Suprapubic skin (tissue), 4 donors: Measurements from ENCODE around the gene SHC1. TPM values are rescaled to one million over a fixed set of nuclear protein-coding genes. Genes with fewer than 3 reads are reported as not detected.
A peak's percentile ranks its signal among the peaks of the same experiment; 100 is the strongest.

ENCODE experiments used
- DNase-seq, 2 donors: peaks; one replicate each; pipeline ENCODE4 v3.0.0-alpha.2; 2019; ENCODE audit warnings: low spot score in 2 of 2
- H3K27ac ChIP-seq: fragments of 200-600 bp; sonication (generic); one replicate; pipeline ENCODE4 v1.5.1; 2019
- H3K27me3 ChIP-seq: fragments of 200-600 bp; sonication (generic); one replicate; pipeline ENCODE4 v1.5.1; 2019
- H3K36me3 ChIP-seq: fragments of 200-600 bp; sonication (generic); one replicate; pipeline ENCODE4 v1.5.1; 2019
- H3K4me1 ChIP-seq: fragments of 200-600 bp; sonication (generic); one replicate; pipeline ENCODE4 v1.5.1; 2019
- H3K4me3 ChIP-seq: fragments of 200-600 bp; sonication (generic); one replicate; pipeline ENCODE4 v1.5.1; 2019; ENCODE audit warnings: mild to moderate bottlenecking
- H3K9me3 ChIP-seq: fragments of 200-600 bp; sonication (generic); one replicate; pipeline ENCODE4 v1.5.1; 2019
- EP300 ChIP-seq: sonication (generic); formaldehyde crosslinking; IDR thresholded peaks from one replicate; pipeline ENCODE4 v1.6.1; 2017; ENCODE audit warnings: antibody characterized with exemption
- POLR2A ChIP-seq, 2 donors: fragments of 450-650 bp; IDR thresholded peaks; one replicate each; pipeline ENCODE4 v1.6.1; 2017; ENCODE audit warnings: antibody characterized with exemption in 2 of 2, mild to moderate bottlenecking in 2 of 2, moderate library complexity in 2 of 2
- POLR2AphosphoS5 ChIP-seq, 3 donors: sonication (generic); formaldehyde crosslinking; IDR thresholded peaks; one replicate each; pipeline ENCODE4 v1.6.1; 2017; ENCODE audit warnings: antibody characterized with exemption in 3 of 3
- WGBS: methylation state at CpG from one replicate; pipeline ENCODE4 v1.1.5; 2018; 5-methylcytosine and 5-hydroxymethylcytosine counted together
- total RNA-seq, 4 donors: library from RNA; depleted of rRNA; stranded (reverse); fragments of >200 nt; gene quantifications; one replicate each; pipeline ENCODE4 v1.1.0, GENCODE V29; 2016
- TF ChIP-seq, protein P1 (sequence below), 2 donors: fragments of 200-600 bp in 1 of 2; fragments of 450-650 bp in 1 of 2; sonication (generic) in 1 of 2; IDR thresholded peaks; one replicate each; pipeline ENCODE4 v1.5.1; 2016 to 2019; ENCODE audit warnings: antibody characterized with exemption in 2 of 2, mild to moderate bottlenecking in 1 of 2, moderate library complexity in 1 of 2

SHC1 gene
- total RNA-seq, 4 donors from 2014 or later = 54.5 to 102 (median 69.5) TPM

DNA sequence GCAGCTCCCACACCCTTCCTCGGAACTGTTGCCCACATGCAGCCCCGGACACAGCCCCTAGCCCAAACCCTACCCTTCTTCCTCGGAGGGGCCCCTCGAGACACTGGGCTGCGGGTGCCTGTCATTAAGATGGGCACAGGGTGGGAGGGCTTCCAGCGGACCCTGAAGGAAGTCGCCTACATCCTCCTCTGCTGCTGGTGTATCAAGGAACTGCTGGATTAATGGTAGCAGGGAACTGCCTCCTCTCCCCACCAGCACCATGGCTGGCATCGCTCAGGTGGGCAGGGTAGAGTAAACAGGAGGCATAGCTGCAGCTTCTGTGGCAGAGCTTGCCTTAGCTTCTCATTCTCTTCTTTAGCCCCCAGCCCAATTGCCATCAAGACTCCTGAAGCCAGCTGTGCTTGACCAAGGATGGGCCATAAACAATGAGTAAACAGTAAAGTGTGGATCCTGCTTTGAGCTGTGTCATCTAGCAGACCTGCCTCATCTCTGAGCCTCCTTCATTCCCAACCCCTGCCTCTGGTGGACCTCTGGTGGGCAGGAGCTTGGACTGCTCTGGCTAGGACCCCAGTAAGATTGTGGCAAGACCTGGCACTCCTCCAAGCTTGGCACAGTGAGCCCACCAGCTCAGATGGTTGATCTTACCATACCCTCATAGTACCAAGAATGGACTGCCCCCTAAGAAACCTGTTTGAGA is 23.2 kb upstream of the SHC1 start, which contains the start of gene LENEP:
LENEP (plus strand) TSS at position 15 of the 697 bp plus-strand sequence; CDS start at position 37, 22 bp downstream.
- peak in 1 of 2 donors; percentile 52 for DNase-seq
- no peak for TF ChIP-seq EP300
- no peak for TF ChIP-seq POLR2AphosphoS5 (IDR thresholded peaks at IDR 0.05)
- TF ChIP-seq POLR2A (IDR thresholded peaks at IDR 0.05) = no peak
- TF ChIP-seq, protein P1, sequence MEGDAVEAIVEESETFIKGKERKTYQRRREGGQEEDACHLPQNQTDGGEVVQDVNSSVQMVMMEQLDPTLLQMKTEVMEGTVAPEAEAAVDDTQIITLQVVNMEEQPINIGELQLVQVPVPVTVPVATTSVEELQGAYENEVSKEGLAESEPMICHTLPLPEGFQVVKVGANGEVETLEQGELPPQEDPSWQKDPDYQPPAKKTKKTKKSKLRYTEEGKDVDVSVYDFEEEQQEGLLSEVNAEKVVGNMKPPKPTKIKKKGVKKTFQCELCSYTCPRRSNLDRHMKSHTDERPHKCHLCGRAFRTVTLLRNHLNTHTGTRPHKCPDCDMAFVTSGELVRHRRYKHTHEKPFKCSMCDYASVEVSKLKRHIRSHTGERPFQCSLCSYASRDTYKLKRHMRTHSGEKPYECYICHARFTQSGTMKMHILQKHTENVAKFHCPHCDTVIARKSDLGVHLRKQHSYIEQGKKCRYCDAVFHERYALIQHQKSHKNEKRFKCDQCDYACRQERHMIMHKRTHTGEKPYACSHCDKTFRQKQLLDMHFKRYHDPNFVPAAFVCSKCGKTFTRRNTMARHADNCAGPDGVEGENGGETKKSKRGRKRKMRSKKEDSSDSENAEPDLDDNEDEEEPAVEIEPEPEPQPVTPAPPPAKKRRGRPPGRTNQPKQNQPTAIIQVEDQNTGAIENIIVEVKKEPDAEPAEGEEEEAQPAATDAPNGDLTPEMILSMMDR (IDR thresholded peaks at IDR 0.05) = no peak
- 77% methylated on average over 6 of the region's 8 CpGs for WGBS
- Histone ChIP-seq H3K27ac (no peak within 1 kb of the TSS), H3K27me3 (no peaks in the 10 kb centered on the region), H3K4me1 (peaks cover 15% of the 10 kb centered on the region), H3K36me3 (peaks cover 36% of the 10 kb centered on the region), H3K9me3 (no peaks in the 10 kb centered on the region), H3K4me3 (no peak within 1 kb of the TSS)

DNA sequence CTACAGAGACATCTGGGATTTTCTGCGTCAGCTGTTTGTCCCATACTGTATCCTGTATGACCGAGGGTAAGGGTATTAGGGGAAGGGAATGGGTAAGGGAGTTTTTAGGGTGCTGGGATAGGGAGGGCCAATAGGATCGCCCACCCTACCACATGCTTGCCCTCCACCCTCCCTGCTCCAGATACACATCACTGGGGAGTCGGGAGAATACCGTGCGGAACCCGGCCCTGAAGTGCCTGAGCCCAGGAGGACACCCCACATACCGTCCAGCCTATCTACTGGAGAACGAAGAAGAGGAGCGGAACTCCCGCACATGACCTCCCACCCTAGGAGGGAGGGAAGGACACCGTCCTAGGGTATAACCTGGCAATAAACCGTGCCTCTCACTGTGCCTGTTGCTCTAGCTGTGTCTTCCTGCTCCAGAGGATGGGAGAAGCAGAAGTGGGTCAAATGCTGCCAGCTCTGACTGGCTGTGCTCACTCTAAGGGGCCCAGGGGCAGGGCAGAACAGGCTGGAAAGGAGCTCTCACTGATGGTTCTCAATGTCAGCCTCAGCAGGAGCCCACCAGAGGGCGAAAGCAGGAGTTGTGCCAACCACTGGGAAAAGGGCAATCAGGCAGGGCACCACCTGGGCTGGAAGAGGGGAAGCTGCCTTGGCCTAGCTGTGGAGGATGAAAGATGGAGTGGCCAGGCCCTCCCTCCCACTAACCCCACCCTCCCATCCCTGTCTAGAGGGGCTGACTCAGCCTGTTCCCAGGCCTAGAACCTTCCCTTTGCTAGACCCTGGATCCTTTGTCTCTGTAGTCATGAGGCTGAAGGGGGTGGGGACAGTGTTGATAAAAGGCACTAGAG is 22.4 kb upstream of the SHC1 start:
- 86% methylated on average over 14 of the region's 14 CpGs for WGBS
- Histone ChIP-seq H3K27ac (no peak overlapping the region), H3K4me1 (peaks cover 9% of the 10 kb centered on the region), H3K4me3 (no peak overlapping the region), H3K27me3 (no peaks in the 10 kb centered on the region), H3K36me3 (peaks cover 44% of the 10 kb centered on the region), H3K9me3 (no peaks in the 10 kb centered on the region)
- peak in 1 of 2 donors; percentile 18 for DNase-seq
- TF ChIP-seq POLR2AphosphoS5 (IDR thresholded peaks at IDR 0.05) (no peak), POLR2A (IDR thresholded peaks at IDR 0.05) (no peak), EP300 (no peak)
- TF ChIP-seq, protein P1 (IDR thresholded peaks at IDR 0.05) = no peak

DNA sequence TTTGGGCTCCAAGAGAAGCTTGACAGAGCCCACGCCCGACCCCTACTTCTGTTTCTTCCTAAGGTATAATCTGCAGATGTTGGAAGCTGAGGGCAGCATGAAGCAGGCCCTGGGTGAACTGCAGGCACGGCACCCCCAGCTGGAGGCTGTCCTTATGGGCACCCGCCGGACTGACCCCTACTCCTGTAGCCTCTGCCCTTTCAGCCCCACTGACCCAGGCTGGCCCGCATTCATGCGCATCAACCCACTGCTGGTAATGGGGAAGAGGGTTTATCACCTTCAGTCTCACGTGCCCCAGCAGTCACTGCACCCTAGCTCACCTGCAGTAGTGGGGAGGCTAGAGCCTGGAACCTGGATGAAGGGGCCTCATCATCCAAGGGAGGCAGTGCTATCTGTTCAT is 19.7 kb upstream of the SHC1 start:
- no peaks in the 10 kb centered on the region for H3K9me3 ChIP-seq
- TF ChIP-seq POLR2AphosphoS5 (IDR thresholded peaks at IDR 0.05) (no peak), POLR2A (IDR thresholded peaks at IDR 0.05) (no peak), EP300 (no peak)
- TF ChIP-seq, protein P1 (IDR thresholded peaks at IDR 0.05) = no peak
- H3K27ac ChIP-seq = no peak overlapping the region
- WGBS = 91% methylated on average over 4 of the region's 8 CpGs
- peaks cover 56% of the 10 kb centered on the region for H3K36me3 ChIP-seq
- no peaks in the 10 kb centered on the region for H3K27me3 ChIP-seq
- no peak for DNase-seq
- H3K4me1 ChIP-seq = peaks cover 4% of the 10 kb centered on the region
- no peak overlapping the region for H3K4me3 ChIP-seq

DNA sequence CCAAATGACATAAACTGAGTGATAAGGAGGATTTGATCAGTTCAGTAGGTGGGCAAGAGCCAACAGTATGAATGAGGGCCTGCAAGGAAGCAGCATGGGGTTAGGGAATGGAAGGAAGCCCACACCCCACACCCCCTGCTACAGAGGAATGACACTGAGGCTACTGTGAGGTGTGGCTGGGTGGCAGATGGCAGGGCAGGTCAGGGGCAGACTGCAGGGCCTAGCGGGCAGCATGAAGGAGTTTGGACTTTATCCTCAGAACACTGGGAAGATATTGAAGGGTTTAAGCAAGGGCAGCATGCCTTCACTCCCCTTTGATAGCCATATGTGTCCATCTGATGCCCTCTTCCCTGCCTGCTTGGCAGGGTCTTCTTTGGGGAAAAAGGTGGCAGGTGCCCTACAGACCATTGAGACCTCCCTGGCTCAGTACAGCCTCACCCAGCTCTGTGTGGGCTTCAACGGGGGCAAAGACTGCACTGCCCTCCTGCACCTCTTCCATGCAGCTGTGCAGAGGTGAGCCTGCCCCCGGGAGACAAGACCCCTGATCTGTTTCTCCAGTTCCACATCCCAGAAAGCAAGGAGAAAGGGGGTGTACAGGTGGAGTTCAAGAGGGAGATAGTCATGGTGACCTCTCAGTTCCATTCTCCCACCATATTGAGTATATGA is 18.8 kb upstream of the SHC1 start:
- Histone ChIP-seq H3K9me3 (no peaks in the 10 kb centered on the region), H3K27me3 (no peaks in the 10 kb centered on the region), H3K36me3 (peaks cover 56% of the 10 kb centered on the region), H3K4me1 (peaks cover 13% of the 10 kb centered on the region), H3K4me3 (no peak overlapping the region), H3K27ac (no peak overlapping the region)
- DNase-seq = no peak
- no peak for TF ChIP-seq EP300
- TF ChIP-seq, protein P1 (IDR thresholded peaks at IDR 0.05) = no peak
- 85% methylated on average over 3 of the region's 3 CpGs for WGBS
